Activated B cell treated with CpG ODN at 0.5 μM for 24 hours (primary cell): ENCODE data around the gene DBNL. TPM values are rescaled to one million over a fixed set of nuclear protein-coding genes. Genes with fewer than 3 reads are reported as not detected.

Source experiments
- ATAC-seq: fragments of 200-7000 bp; cut with Tn5 transposase; one replicate; pipeline ENCODE4 v1.10.0; 2021; ENCODE audit warnings: low read depth, mild to moderate bottlenecking, moderate library complexity
- CTCF ChIA-PET: fragments of 350-600 bp; sonication (Branson Sonifier 250); formaldehyde crosslinking; loops from one replicate; lab custom pipeline; 2021; ENCODE audit warnings: antibody characterized with exemption; lab: Charles Lee
- POLR2A ChIA-PET: fragments of 350-600 bp; sonication (Branson Sonifier 250); formaldehyde crosslinking; loops from one replicate; lab custom pipeline; 2021; ENCODE audit warnings: antibody characterized with exemption; lab: Charles Lee
- DNase-seq: peaks from one replicate; pipeline ENCODE4 v3.0.0; 2022
- H3K27ac Mint-ChIP-seq: one replicate; pipeline ENCODE4 v1.8.0; 2020; ENCODE audit warnings: mixed read lengths
- H3K27me3 Mint-ChIP-seq: one replicate; pipeline ENCODE4 v1.8.0; 2021; ENCODE audit warnings: mixed read lengths
- H3K36me3 Mint-ChIP-seq: one replicate; pipeline ENCODE4 v1.8.0; 2021; ENCODE audit warnings: low read depth, mixed read lengths
- H3K4me1 Mint-ChIP-seq: one replicate; pipeline ENCODE4 v1.8.0; 2021; ENCODE audit warnings: mixed read lengths
- H3K4me3 Mint-ChIP-seq: one replicate; pipeline ENCODE4 v1.8.0; 2020; ENCODE audit warnings: mild to moderate bottlenecking, mixed read lengths
- H3K9me3 Mint-ChIP-seq: one replicate; pipeline ENCODE4 v1.8.0; 2020; ENCODE audit warnings: mixed read lengths
- intact Hi-C: fragments of 100-400 bp; cut with micrococcal nuclease; formaldehyde crosslinking; loops from one replicate; pipeline ENCODE4 v1.15.1; 2024
- total RNA-seq: library from RNA; stranded (reverse); gene quantifications from 2 replicates; pipeline ENCODE4 v1.2.3, GENCODE V29; 2022
- TF ChIP-seq, protein P1 (sequence below): fragments of 200-600 bp; IDR thresholded peaks from one replicate; pipeline ENCODE4 v1.8.0; 2022; ENCODE audit warnings: antibody characterized with exemption, mild to moderate bottlenecking

DBNL gene
- total RNA-seq, 1 donor from 2014 or later, result 210 TPM

DNA sequence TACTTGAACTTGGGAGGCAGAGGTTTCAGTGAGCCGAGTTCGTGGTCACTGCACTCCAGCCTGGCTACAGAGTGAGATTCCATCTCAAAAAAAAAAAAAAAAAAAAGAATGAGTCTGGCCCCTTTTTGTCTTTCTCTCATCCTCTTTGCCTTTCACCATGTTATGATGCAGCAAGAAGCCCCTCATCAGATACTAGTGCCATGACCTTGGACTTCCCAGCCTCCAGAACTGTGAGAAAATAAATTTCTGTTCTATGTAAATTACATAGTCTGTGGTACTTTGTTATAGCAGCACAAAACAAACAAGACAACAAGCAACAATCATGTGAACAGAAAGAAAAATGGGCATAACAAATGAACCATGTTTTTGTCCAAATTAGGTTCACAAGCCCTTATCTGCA lies 2.3 kb upstream of the DBNL start:
- POLR2A ChIA-PET, result no interaction called here
- DNase-seq (no peak), ATAC-seq (no peak)
- intact Hi-C loops, result loop anchor here (10.0 kb wide), 1 partner anchor 533 kb away; the partner anchor contains the start of gene DDX56
- H3K4me1 Mint-ChIP-seq, result peaks cover 44% of the 10 kb centered on the region
- H3K27me3 Mint-ChIP-seq, result no peaks in the 10 kb centered on the region
- no peaks in the 10 kb centered on the region for H3K9me3 Mint-ChIP-seq
- TF ChIP-seq, protein P1, sequence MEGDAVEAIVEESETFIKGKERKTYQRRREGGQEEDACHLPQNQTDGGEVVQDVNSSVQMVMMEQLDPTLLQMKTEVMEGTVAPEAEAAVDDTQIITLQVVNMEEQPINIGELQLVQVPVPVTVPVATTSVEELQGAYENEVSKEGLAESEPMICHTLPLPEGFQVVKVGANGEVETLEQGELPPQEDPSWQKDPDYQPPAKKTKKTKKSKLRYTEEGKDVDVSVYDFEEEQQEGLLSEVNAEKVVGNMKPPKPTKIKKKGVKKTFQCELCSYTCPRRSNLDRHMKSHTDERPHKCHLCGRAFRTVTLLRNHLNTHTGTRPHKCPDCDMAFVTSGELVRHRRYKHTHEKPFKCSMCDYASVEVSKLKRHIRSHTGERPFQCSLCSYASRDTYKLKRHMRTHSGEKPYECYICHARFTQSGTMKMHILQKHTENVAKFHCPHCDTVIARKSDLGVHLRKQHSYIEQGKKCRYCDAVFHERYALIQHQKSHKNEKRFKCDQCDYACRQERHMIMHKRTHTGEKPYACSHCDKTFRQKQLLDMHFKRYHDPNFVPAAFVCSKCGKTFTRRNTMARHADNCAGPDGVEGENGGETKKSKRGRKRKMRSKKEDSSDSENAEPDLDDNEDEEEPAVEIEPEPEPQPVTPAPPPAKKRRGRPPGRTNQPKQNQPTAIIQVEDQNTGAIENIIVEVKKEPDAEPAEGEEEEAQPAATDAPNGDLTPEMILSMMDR, result no peak
- no peak overlapping the region for H3K27ac Mint-ChIP-seq
- H3K36me3 Mint-ChIP-seq, result peaks cover 19% of the 10 kb centered on the region
- CTCF ChIA-PET, result no interaction called here
- H3K4me3 Mint-ChIP-seq, result no peak overlapping the region

DNA sequence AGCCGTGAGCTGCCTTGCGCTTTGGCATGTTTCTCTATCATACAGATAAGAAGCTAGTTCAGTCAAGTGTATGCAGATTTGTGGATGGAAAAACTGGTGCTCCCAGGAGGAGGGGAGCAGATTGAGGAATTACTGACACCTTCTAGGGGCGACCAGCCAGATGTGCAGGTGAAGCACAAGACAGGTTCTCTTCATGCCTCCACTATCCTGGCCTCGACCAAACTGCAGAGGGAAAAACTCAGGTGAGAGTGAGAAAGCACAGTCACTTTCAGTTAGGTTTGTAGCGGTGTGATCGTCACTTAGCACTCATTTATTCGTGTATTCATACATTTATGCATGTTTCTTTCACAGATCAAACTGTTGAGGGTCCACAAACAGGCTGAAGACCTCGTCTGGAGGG lies 600 bp upstream of the DBNL start:
- intact Hi-C loops, result loop anchor here (1.0 to 10.0 kb wide), 3 partner anchors 79 to 531 kb away; partner anchors contain the start of genes DDX56, POLD2 and YKT6
- POLR2A ChIA-PET, result interaction anchor here (0.7 to 7.5 kb wide), 19 partner anchors 9 to 563 kb away, joined by 3 to 55 read pairs (median 5); partner anchors contain the start of genes OGDH, PGAM2, POLD2 and POLM
- CTCF ChIA-PET, result interaction anchor here (1.0 kb wide), 1 partner anchor 31 kb away, joined by 4 read pairs; no protein-coding TSS in a partner anchor
- peaks cover 26% of the 10 kb centered on the region for H3K36me3 Mint-ChIP-seq
- H3K4me1 Mint-ChIP-seq, result peaks cover 60% of the 10 kb centered on the region
- no peak for DNase-seq
- peak overlapping the region; percentile 93 for H3K4me3 Mint-ChIP-seq
- ATAC-seq, result no peak
- TF ChIP-seq, protein P1, result no peak
- H3K9me3 Mint-ChIP-seq, result no peaks in the 10 kb centered on the region
- H3K27ac Mint-ChIP-seq, result peak overlapping the region; percentile 95
- H3K27me3 Mint-ChIP-seq, result no peaks in the 10 kb centered on the region

DNA sequence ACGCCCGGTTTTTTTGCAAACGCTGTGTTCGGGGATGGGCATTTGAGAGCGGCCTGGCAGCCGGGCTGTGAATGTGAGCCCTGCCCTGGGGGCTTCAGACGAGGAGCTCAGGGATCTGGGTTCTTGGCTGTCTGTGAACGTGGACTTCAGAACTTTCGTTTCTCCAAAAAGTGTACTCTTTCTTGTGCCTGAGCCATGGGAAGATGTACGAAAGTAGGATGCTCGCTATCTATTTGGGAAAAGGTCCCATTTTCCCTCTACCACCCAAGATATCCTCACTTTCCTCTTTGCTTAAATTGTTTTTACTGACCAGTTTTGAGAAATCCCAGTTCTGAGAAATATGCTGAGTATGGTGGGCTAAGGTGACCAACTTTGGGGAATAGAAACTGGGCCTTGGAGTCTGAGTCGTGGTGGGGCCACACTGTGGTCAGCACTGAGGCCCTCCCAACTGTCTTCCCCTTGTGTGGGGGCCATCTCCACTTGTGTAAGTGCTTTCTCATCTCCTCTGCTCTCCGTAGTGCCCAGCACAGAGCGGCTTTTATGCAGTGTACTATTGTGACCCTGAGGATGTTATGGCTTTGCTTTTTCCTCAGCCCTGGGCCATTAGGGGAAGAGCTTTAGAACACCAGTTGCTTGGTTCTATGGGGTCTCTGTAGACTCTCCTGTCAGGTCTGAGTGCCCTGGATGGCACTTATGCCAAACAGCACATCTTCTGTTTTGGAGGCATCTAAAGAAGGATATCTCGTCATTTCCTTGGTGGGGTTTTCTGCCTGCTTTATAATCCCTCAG lies 918 bp downstream of the DBNL start:
- Mint-ChIP-seq H3K4me1 (peaks cover 72% of the 10 kb centered on the region), H3K9me3 (no peaks in the 10 kb centered on the region), H3K27me3 (no peaks in the 10 kb centered on the region), H3K27ac (peak overlapping the region; percentile 95), H3K4me3 (peak overlapping the region; percentile 93), H3K36me3 (peaks cover 39% of the 10 kb centered on the region)
- DNase-seq (no peak), ATAC-seq (no peak)
- TF ChIP-seq, protein P1, result no peak
- intact Hi-C loops, result loop anchor here (1.0 to 10.0 kb wide), 6 partner anchors 14 to 529 kb away; partner anchors contain the start of genes DDX56, POLD2 and POLM
- ChIA-PET CTCF (no interaction called here), POLR2A (interaction anchor here (1.2 to 7.5 kb wide), 13 partner anchors 9 to 561 kb away, joined by 3 to 55 read pairs (median 7); partner anchors contain the start of genes NUDCD3, OGDH, PGAM2 and POLD2)

DNA sequence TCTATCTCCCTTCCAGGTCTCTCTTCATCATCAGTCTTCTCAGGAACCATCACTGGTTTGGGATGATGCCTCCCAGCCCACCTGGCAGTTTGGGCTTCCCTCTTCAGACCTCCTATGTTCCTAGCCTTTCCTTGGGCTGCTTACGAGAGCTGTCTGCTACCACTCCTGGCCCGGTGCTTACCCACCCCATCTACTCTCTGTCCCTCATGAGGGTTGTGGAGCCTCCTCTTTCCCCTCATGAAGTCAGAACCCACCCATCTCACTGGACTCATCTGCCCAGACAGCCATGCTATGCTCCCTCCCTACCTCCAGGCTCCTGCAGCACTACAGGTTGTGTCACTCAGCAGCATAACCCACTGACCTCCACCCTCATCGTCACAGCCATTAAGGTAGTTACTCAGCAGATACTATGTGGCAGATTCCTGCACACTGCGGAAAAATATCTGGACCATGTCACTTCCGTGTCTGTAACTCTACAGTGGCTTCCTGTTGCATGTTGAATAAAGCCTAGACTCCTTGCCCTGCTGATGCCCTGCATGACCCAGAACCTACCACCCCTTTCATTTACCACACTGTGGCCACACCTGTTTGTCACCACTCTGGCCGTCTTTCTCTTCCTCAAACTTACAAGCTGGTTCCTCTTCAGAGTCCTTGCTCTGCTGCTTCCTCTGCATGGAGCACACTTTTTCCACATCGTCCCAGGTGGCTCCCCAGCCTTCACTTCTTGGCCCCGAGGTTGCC lies 2.0 kb downstream of the DBNL start:
- Mint-ChIP-seq H3K27me3 (no peaks in the 10 kb centered on the region), H3K27ac (peak overlapping the region; percentile 95), H3K36me3 (peaks cover 50% of the 10 kb centered on the region), H3K9me3 (no peaks in the 10 kb centered on the region), H3K4me3 (peak overlapping the region; percentile 93), H3K4me1 (peaks cover 78% of the 10 kb centered on the region)
- TF ChIP-seq, protein P1, result no peak
- CTCF ChIA-PET, result interaction anchor here (1.2 kb wide), 1 partner anchor 26 kb away, joined by 3 read pairs; no protein-coding TSS in a partner anchor
- intact Hi-C loops, result loop anchor here (1.0 to 10.0 kb wide), 5 partner anchors 13 to 528 kb away; partner anchors contain the start of genes DDX56 and POLM
- POLR2A ChIA-PET, result interaction anchor here (0.6 to 7.5 kb wide), 14 partner anchors 8 to 443 kb away, joined by 3 to 55 read pairs (median 4); partner anchors contain the start of genes AEBP1, PGAM2, POLD2 and POLM
- ATAC-seq, result peak; percentile 83
- DNase-seq, result peak; percentile 45
